Stimulated activated CD8-positive, alpha-beta memory T cell treated with anti-CD3 and anti-CD28 coated beads, Interleukin-12 subunit alpha, Interleukin-12 subunit beta, amount 100 ng/mL, for 1 hour (primary cell): ENCODE data around the gene LIF.
"Not testable (repeated sequence)": the region's sequence is repeated elsewhere in the genome, so short reads cannot be mapped to it uniquely, and the experiment has no call there.

Source experiments
- DNase-seq: peaks from one replicate; pipeline ENCODE4 v3.0.0-alpha.2; 2020; ENCODE audit warnings: low read depth

The LIF gene

GRCh38 chr22:30241576-30242371, 4.8 kb downstream of the LIF start:
- DNase-seq, result no peak

GRCh38 chr22:30240541-30241417, 5.8 kb downstream of the LIF start:
- DNase-seq, result no peak

GRCh38 chr22:30239488-30240405, 6.8 kb downstream of the LIF start:
- DNase-seq, result no peak

- no peak for DNase-seq
Measured at GRCh38 chr22:30238661-30239487, 7.7 kb downstream of the LIF start.

- DNase-seq, result no peak
Measured at GRCh38 chr22:30238136-30238535, 8.4 kb downstream of the LIF start.

GRCh38 chr22:30236875-30237274, 9.7 kb downstream of the LIF start:
- no peak for DNase-seq

- DNase-seq, result no peak
Measured at GRCh38 chr22:30235687-30236170, 10.8 kb downstream of the LIF start.

- no peak for DNase-seq
Measured at GRCh38 chr22:30234786-30235470, 11.6 kb downstream of the LIF start.

- not testable (repeated sequence) for DNase-seq
Measured at GRCh38 chr22:30234325-30234724, 12.2 kb downstream of the LIF start.

GRCh38 chr22:30233582-30233981, 13.0 kb downstream of the LIF start:
- no peak for DNase-seq

- no peak for DNase-seq
Measured at GRCh38 chr22:30232716-30233218, 13.8 kb downstream of the LIF start.

- no peak for DNase-seq
Measured at GRCh38 chr22:30230787-30231461, 15.6 kb downstream of the LIF start.

GRCh38 chr22:30230330-30230729, 16.2 kb downstream of the LIF start:
- DNase-seq, result no peak

GRCh38 chr22:30228509-30229359, 17.8 kb downstream of the LIF start:
- no peak for DNase-seq

- no peak for DNase-seq
Measured at GRCh38 chr22:30227438-30228228, 18.9 kb downstream of the LIF start.

- DNase-seq, result no peak
Measured at GRCh38 chr22:30226192-30226832, 20.2 kb downstream of the LIF start.

GRCh38 chr22:30225220-30225927, 21.2 kb downstream of the LIF start:
- DNase-seq, result no peak
